Neural cell (in vitro differentiated cells): ENCODE data around the gene OTULIN.

Experiments
- EP300 ChIP-seq: fragments of 450-650 bp; conservative IDR thresholded peaks from 2 replicates; pipeline ENCODE4 v1.6.1; 2014; ENCODE audit warnings: antibody characterized with exemption, mild to moderate bottlenecking, moderate library complexity; ENCODE audit not compliant: poor library complexity, severe bottlenecking
- EZH2 ChIP-seq: fragments of 200-600, 300-800 bp; shearing (Covaris generic), sonication (generic); IDR thresholded peaks from 2 replicates; pipeline ENCODE4 v1.6.1; 2014; ENCODE audit warnings: antibody characterized with exemption, low read length, borderline replicate concordance, mild to moderate bottlenecking; ENCODE audit not compliant: insufficient read depth, poor library complexity, severe bottlenecking
- MXI1 ChIP-seq: fragments of 450-650 bp; conservative IDR thresholded peaks from 2 replicates; pipeline ENCODE4 v1.6.1; 2014; ENCODE audit warnings: antibody characterized with exemption, mild to moderate bottlenecking; ENCODE audit not compliant: poor library complexity, severe bottlenecking
- POLR2AphosphoS5 ChIP-seq: IDR thresholded peaks from 2 replicates; pipeline ENCODE4 v1.6.1; 2012
- RAD21 ChIP-seq: fragments of 450-650 bp; conservative IDR thresholded peaks from 2 replicates; pipeline ENCODE4 v1.6.1; 2014; ENCODE audit warnings: antibody characterized with exemption, mild to moderate bottlenecking, moderate library complexity
- SMC3 ChIP-seq: fragments of 450-650 bp; conservative IDR thresholded peaks from 2 replicates; pipeline ENCODE4 v1.6.1; 2014; ENCODE audit warnings: antibody characterized with exemption, mild to moderate bottlenecking, moderate library complexity; ENCODE audit not compliant: poor library complexity
- TF ChIP-seq, protein P1 (sequence below): IDR thresholded peaks from 2 replicates; pipeline ENCODE4 v1.6.1; 2012; ENCODE audit warnings: borderline replicate concordance
- TF ChIP-seq, protein P2 (sequence below): fragments of 450-650 bp; IDR thresholded peaks from 2 replicates; pipeline ENCODE4 v1.5.1; 2014; ENCODE audit warnings: antibody characterized with exemption, mild to moderate bottlenecking, moderate library complexity; ENCODE audit not compliant: poor library complexity, severe bottlenecking

DNA sequence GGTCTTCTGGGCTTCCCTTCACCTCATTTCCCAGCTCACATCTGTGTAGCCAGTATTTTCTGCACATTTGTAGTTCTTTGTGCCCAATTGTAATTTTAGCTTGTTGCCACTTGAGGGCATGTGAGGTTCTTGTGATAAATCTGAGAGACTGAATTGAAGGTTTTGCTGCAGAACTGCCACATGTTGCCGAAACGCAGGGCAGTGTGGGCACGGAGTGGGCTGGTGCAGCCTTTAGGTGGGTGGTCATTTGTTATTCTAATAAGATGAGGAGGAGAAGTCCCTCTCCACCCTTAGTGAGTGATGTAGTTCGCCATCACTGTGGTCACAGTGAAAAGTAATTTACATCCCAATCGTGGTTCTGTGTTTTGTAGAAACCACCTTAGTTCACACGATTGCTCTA is 21.2 kb downstream of the OTULIN start:
- TF ChIP-seq, protein P1, sequence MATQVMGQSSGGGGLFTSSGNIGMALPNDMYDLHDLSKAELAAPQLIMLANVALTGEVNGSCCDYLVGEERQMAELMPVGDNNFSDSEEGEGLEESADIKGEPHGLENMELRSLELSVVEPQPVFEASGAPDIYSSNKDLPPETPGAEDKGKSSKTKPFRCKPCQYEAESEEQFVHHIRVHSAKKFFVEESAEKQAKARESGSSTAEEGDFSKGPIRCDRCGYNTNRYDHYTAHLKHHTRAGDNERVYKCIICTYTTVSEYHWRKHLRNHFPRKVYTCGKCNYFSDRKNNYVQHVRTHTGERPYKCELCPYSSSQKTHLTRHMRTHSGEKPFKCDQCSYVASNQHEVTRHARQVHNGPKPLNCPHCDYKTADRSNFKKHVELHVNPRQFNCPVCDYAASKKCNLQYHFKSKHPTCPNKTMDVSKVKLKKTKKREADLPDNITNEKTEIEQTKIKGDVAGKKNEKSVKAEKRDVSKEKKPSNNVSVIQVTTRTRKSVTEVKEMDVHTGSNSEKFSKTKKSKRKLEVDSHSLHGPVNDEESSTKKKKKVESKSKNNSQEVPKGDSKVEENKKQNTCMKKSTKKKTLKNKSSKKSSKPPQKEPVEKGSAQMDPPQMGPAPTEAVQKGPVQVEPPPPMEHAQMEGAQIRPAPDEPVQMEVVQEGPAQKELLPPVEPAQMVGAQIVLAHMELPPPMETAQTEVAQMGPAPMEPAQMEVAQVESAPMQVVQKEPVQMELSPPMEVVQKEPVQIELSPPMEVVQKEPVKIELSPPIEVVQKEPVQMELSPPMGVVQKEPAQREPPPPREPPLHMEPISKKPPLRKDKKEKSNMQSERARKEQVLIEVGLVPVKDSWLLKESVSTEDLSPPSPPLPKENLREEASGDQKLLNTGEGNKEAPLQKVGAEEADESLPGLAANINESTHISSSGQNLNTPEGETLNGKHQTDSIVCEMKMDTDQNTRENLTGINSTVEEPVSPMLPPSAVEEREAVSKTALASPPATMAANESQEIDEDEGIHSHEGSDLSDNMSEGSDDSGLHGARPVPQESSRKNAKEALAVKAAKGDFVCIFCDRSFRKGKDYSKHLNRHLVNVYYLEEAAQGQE, result no peak
- no peak for TF ChIP-seq POLR2AphosphoS5
- TF ChIP-seq SMC3, result peak; percentile 94
- TF ChIP-seq MXI1, result no peak
- TF ChIP-seq, protein P2, sequence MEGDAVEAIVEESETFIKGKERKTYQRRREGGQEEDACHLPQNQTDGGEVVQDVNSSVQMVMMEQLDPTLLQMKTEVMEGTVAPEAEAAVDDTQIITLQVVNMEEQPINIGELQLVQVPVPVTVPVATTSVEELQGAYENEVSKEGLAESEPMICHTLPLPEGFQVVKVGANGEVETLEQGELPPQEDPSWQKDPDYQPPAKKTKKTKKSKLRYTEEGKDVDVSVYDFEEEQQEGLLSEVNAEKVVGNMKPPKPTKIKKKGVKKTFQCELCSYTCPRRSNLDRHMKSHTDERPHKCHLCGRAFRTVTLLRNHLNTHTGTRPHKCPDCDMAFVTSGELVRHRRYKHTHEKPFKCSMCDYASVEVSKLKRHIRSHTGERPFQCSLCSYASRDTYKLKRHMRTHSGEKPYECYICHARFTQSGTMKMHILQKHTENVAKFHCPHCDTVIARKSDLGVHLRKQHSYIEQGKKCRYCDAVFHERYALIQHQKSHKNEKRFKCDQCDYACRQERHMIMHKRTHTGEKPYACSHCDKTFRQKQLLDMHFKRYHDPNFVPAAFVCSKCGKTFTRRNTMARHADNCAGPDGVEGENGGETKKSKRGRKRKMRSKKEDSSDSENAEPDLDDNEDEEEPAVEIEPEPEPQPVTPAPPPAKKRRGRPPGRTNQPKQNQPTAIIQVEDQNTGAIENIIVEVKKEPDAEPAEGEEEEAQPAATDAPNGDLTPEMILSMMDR, result peak; percentile 89
- no peak for TF ChIP-seq EP300
- peak; percentile 87 for TF ChIP-seq RAD21
- TF ChIP-seq EZH2, result no peak
